Sigmoid colon (tissue), 4 donors: ENCODE measurements around the gene CEP128.

ENCODE experiments used
- CTCF ChIP-seq, 4 experiments: fragments of 450-650 bp in 3 of 4; fragments of 200-600 bp in 1 of 4; IDR thresholded peaks; one replicate each; pipeline ENCODE4 v1.5.1; 2016 to 2019; ENCODE audit warnings: antibody characterized with exemption in 4 of 4, mild to moderate bottlenecking in 3 of 4, moderate library complexity in 2 of 4
- EP300 ChIP-seq, 4 donors: sonication (generic); formaldehyde crosslinking; IDR thresholded peaks; one replicate each; pipeline ENCODE4 v1.6.1; 2017; ENCODE audit warnings: antibody characterized with exemption in 4 of 4
- POLR2A ChIP-seq, 2 donors: fragments of 450-650 bp; IDR thresholded peaks; one replicate each; pipeline ENCODE4 v1.6.1; 2016; ENCODE audit warnings: antibody characterized with exemption in 2 of 2, mild to moderate bottlenecking in 2 of 2, moderate library complexity in 2 of 2
- POLR2AphosphoS5 ChIP-seq, 4 donors: sonication (generic); formaldehyde crosslinking; IDR thresholded peaks; one replicate each; pipeline ENCODE4 v1.6.1; 2017; ENCODE audit warnings: antibody characterized with exemption in 4 of 4

GRCh38 chr14:80956102-80956501 lies 14.6 kb upstream of the CEP128 start:
- TF ChIP-seq CTCF (IDR thresholded peaks at IDR 0.05) (no peak), EP300 (IDR thresholded peaks at IDR 0.05) (no peak), POLR2AphosphoS5 (IDR thresholded peaks at IDR 0.05) (no peak), POLR2A (IDR thresholded peaks at IDR 0.05) (no peak)
